Keratinocyte (primary cell): ENCODE measurements around the gene ZNF530. TPM values are rescaled to one million over a fixed set of nuclear protein-coding genes. Genes with fewer than 3 reads are reported as not detected.

ENCODE experiments used
- DNase-seq: peaks from one replicate; pipeline ENCODE4 v3.0.0-alpha.2; 2011; ENCODE audit warnings: low read depth, missing footprints, low spot score
- FAIRE-seq: peaks from 2 replicates; lab custom pipeline; 2011; peaks lifted over from hg19 to GRCh38; lab: Jason Lieb, UNC
- H2AFZ ChIP-seq: 2 replicates; pipeline ENCODE4 v1.6.0; 2012; ENCODE audit warnings: low read length, control low read depth, inconsistent platforms; ENCODE audit not compliant: control insufficient read depth
- H3K27ac ChIP-seq: 2 replicates; pipeline ENCODE4 v1.5.1; 2011; ENCODE audit warnings: low read length; ENCODE audit not compliant: control insufficient read depth, insufficient read depth
- H3K27me3 ChIP-seq: 3 replicates; pipeline ENCODE4 v1.6.0; 2011; ENCODE audit warnings: low read length; ENCODE audit not compliant: control insufficient read depth, insufficient read depth; ENCODE audit errors: extremely low read depth
- H3K36me3 ChIP-seq, 2 experiments: 2 replicates in 1 of 2; 3 replicates in 1 of 2; pipeline ENCODE4 v1.5.1; 2011; ENCODE audit warnings: low read length in 2 of 2, mild to moderate bottlenecking in 1 of 2; ENCODE audit not compliant: control insufficient read depth in 2 of 2, insufficient read depth in 2 of 2; ENCODE audit errors: extremely low read depth in 1 of 2
- H3K4me1 ChIP-seq: 3 replicates; pipeline ENCODE4 v1.5.1; 2011; ENCODE audit warnings: low read length; ENCODE audit not compliant: control insufficient read depth, insufficient read depth; ENCODE audit errors: extremely low read depth
- H3K4me2 ChIP-seq: 3 replicates; pipeline ENCODE4 v1.6.0; 2011; ENCODE audit warnings: low read depth, low read length; ENCODE audit not compliant: control insufficient read depth, insufficient read depth; ENCODE audit errors: extremely low read depth
- H3K4me3 ChIP-seq, 3 experiments: fragments of 200-600 bp in 1 of 3; sonication (generic) in 1 of 3; 2 replicates in 2 of 3; 3 replicates in 1 of 3; pipeline ENCODE4 v1.5.1; 2011 to 2016; ENCODE audit warnings: low read length in 3 of 3, mild to moderate bottlenecking in 3 of 3, control low read depth in 2 of 3, inconsistent platforms in 1 of 3, low read depth in 1 of 3, mixed read lengths in 1 of 3, mixed run types in 1 of 3, moderate library complexity in 1 of 3; ENCODE audit not compliant: control insufficient read depth in 2 of 3, insufficient read depth in 2 of 3; ENCODE audit errors: extremely low read depth in 1 of 3
- H3K79me2 ChIP-seq: 2 replicates; pipeline ENCODE4 v1.6.0; 2012; ENCODE audit warnings: low read length; ENCODE audit not compliant: control insufficient read depth, insufficient read depth
- H3K9ac ChIP-seq: 3 replicates; pipeline ENCODE4 v1.6.0; 2011; ENCODE audit warnings: low read length; ENCODE audit not compliant: control insufficient read depth, insufficient read depth; ENCODE audit errors: extremely low read depth
- H3K9me1 ChIP-seq: 3 replicates; pipeline ENCODE4 v1.6.0; 2011; ENCODE audit warnings: low read length; ENCODE audit not compliant: control insufficient read depth, insufficient read depth; ENCODE audit errors: extremely low read depth
- H3K9me3 ChIP-seq: 2 replicates; pipeline ENCODE4 v1.5.1; 2012; ENCODE audit warnings: low read depth, low read length; ENCODE audit not compliant: control insufficient read depth
- H4K20me1 ChIP-seq: 3 replicates; pipeline ENCODE4 v1.6.0; 2011; ENCODE audit warnings: low read length; ENCODE audit not compliant: control insufficient read depth, insufficient read depth; ENCODE audit errors: extremely low read depth
- EZH2 ChIP-seq: IDR thresholded peaks from one replicate; pipeline ENCODE4 v1.6.1; 2012; ENCODE audit warnings: inconsistent platforms, mild to moderate bottlenecking, low read length, moderate library complexity
- dilution Hi-C: fragments of 300-500 bp; cut with MboI; formaldehyde crosslinking; loops from one replicate; pipeline ENCODE4 v1.7.0; 2020; ENCODE audit warnings: low sequenced_read_pairs; ENCODE audit not compliant: extremely low pct_ligation_motif_present
- polyA plus RNA-seq, 5 experiments: library from polyadenylated mRNA; depleted of rRNA in 3 of 5; stranded (reverse) in 3 of 5; stranded (forward) in 1 of 5; unstranded in 1 of 5; fragments of >200 nt; gene quantifications; 1 replicate in 1 of 5; 2 replicates in 3 of 5; 3 replicates in 1 of 5; pipeline versions ENCODE4 v1.2.1 to v1.2.3, GENCODE V29; 2011 to 2012; ENCODE audit warnings: missing spikeins in 2 of 5, low read depth in 1 of 5, low replicate concordance in 1 of 5
- TF ChIP-seq, protein P1 (sequence below), 3 experiments: IDR thresholded peaks in 1 of 3; conservative IDR thresholded peaks in 1 of 3; optimal IDR thresholded peaks in 1 of 3; 2 replicates in 2 of 3; 3 replicates in 1 of 3; pipeline versions ENCODE3 to v1.5.1; 2011; ENCODE audit warnings: low read length in 3 of 3, mild to moderate bottlenecking in 3 of 3, moderate library complexity in 2 of 3, control low read depth in 1 of 3, inconsistent platforms in 1 of 3; ENCODE audit not compliant: insufficient read depth in 2 of 3; ENCODE audit errors: extremely low read depth in 1 of 3

The ZNF530 gene
- polyA plus RNA-seq, 1 donor (not counting 4 experiments of a cell fraction or from before 2014, with no cell fraction given), result 4.2 TPM

DNA sequence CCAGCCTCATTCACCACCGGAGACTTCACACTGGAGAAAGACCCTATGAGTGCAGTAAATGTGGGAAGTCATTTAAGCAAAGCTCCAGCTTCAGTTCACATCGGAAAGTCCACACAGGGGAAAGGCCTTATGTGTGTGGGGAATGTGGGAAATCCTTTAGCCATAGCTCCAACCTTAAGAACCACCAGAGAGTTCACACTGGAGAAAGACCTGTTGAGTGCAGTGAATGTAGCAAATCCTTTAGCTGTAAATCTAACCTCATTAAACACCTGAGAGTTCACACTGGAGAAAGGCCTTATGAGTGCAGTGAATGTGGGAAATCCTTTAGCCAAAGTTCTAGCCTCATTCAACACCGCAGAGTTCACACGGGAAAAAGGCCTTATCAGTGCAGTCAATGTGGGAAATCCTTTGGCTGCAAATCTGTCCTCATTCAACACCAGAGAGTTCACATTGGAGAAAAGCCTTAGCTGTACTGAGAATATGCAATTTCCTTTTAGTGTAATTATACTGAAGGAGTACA lies 42.1 kb downstream of the ZNF530 start:
- Histone ChIP-seq H3K9ac (no peak overlapping the region), H3K4me2 (no peak overlapping the region), H3K27me3 (no peaks in the 10 kb centered on the region), H4K20me1 (no peaks in the 10 kb centered on the region), H3K4me3 (no peak overlapping the region), H3K9me1 (no peaks in the 10 kb centered on the region), H2AFZ (no peak overlapping the region), H3K4me1 (peaks cover 8% of the 10 kb centered on the region), H3K27ac (no peak overlapping the region), H3K9me3 (peaks cover 8% of the 10 kb centered on the region), H3K36me3 (peaks cover 16 to 23% of the 10 kb centered on the region in 2 experiments), H3K79me2 (no peaks in the 10 kb centered on the region)
- no peak for DNase-seq
- dilution Hi-C loops, result no loop called here
- TF ChIP-seq EZH2, result no peak
- TF ChIP-seq, protein P1, sequence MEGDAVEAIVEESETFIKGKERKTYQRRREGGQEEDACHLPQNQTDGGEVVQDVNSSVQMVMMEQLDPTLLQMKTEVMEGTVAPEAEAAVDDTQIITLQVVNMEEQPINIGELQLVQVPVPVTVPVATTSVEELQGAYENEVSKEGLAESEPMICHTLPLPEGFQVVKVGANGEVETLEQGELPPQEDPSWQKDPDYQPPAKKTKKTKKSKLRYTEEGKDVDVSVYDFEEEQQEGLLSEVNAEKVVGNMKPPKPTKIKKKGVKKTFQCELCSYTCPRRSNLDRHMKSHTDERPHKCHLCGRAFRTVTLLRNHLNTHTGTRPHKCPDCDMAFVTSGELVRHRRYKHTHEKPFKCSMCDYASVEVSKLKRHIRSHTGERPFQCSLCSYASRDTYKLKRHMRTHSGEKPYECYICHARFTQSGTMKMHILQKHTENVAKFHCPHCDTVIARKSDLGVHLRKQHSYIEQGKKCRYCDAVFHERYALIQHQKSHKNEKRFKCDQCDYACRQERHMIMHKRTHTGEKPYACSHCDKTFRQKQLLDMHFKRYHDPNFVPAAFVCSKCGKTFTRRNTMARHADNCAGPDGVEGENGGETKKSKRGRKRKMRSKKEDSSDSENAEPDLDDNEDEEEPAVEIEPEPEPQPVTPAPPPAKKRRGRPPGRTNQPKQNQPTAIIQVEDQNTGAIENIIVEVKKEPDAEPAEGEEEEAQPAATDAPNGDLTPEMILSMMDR (optimal IDR thresholded peaks at IDR 0.05 in 1 of 3, IDR thresholded peaks at IDR 0.05 in 1 of 3, conservative IDR thresholded peaks at IDR 0.05 in 1 of 3; ENCODE audit: extremely low read depth in 1 of 3, insufficient read depth in 2 of 3, low read length in 3 of 3), result no peak
- FAIRE-seq, result no peak

DNA sequence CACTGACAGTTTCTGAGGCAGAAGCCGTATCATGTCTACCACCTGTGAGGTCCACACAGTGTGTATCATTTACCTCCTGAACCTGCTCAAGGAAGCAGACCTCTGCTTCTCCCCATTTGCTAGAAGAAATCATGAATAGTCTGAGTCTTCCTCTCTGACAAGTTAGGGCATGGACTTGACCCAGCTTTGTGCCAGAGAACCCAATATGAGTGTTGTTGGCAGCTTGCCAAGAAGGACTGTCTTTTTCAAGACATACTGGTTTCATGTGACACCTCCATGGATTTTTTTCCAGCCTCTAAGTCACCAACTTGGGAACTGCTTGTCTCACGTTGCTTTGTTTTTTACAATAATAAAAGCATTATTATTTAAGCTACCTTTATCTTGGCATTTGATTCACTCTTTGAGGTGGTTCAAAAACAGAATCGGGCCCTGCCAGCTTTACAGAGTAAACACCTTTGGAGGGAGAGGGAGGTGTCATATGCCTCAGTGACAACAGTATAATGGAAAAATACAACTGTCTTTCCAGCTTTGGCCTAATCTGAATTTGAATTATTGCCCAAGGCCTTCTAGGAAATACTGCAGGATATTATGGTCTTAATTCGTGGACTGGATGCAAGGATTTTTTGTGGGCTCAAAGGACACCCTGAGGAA lies 42.8 kb downstream of the ZNF530 start:
- Histone ChIP-seq H3K4me3 (no peak overlapping the region), H3K36me3 (peaks cover 15 to 20% of the 10 kb centered on the region in 2 experiments)
- peak; percentile 86 for FAIRE-seq

More for the DNA sequence above, 42.8 kb downstream of the ZNF530 start:
- Histone ChIP-seq H3K27ac (no peak overlapping the region), H3K9ac (no peak overlapping the region), H4K20me1 (no peaks in the 10 kb centered on the region), H3K4me1 (peaks cover 8% of the 10 kb centered on the region), H3K79me2 (no peaks in the 10 kb centered on the region), H3K9me1 (no peaks in the 10 kb centered on the region), H3K4me2 (no peak overlapping the region), H3K9me3 (peaks cover 2% of the 10 kb centered on the region), H2AFZ (no peak overlapping the region), H3K27me3 (no peaks in the 10 kb centered on the region)
- TF ChIP-seq EZH2, result no peak
- TF ChIP-seq, protein P1 (optimal IDR thresholded peaks at IDR 0.05 in 1 of 3, IDR thresholded peaks at IDR 0.05 in 1 of 3, conservative IDR thresholded peaks at IDR 0.05 in 1 of 3; ENCODE audit: extremely low read depth in 1 of 3, insufficient read depth in 2 of 3, low read length in 3 of 3), result no peak
- no peak for DNase-seq
- dilution Hi-C loops, result no loop called here
